NCI-H510A (cell line): ENCODE results near the gene FFAR4.

Experiments used
- DNase-seq: peaks from one replicate; lab custom pipeline; 2025; lab: John Stamatoyannopoulos, UW

FFAR4 gene

DNA sequence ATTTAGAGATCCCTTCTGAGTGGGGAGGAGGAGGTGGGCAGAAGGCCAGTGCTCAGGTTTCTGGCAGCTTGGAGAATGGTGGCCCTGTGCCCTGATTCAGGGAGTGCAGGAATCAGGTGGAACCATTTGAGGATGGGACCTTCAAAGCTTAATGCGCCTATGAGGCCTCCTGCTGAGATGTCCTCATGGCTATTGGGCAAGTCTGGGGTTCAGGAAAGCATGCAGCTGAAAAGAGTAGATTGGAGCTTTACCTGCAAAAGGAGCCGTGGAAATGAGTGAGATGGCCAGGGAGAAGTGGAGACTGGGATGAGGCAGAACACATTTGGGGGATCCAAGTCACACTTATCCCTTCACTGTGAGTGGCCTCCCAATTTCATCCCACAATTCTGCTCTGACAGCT lies 6.1 kb downstream of the FFAR4 start:
- DNase-seq: no peak

DNA sequence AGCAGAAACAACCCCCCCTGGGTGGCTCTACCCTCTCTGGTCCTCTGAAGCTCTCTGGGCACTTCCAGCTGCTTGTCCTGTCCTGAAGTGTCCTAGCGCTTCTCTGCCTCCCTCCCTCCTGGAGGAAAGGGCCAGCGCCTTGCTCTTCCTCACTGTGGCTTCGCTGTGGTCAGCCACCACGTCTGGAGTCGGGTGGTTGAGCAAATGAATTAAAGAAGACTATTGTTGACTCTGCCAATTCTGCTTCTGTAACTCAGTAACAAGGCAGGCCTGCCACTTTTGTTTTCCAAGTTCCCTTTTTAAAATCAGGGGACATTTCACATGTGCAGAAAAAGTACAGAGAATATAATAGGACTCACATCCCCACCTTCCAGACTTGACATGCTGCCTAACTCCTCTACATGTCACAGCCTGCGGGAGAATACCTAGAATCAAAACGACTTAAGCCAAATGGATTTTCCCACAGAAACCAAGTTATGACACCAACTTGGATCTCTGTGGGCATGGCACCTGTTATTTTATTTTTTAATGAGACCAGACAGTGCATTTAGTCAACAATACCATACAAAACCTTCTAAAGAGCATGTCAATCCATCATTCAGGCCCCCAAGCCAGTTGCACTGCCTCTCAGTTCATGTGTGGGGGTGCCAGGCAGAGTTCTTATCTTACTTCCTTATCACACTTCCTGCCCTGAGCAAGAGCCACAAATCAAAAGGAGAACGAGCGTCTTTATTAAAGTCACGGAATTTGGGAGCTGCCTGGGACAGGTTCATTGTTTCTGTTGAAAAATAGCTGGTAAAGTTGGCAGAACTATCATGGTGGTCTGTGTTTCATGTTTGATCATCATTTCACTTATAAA lies 6.8 kb downstream of the FFAR4 start:
- DNase-seq: no peak

DNA sequence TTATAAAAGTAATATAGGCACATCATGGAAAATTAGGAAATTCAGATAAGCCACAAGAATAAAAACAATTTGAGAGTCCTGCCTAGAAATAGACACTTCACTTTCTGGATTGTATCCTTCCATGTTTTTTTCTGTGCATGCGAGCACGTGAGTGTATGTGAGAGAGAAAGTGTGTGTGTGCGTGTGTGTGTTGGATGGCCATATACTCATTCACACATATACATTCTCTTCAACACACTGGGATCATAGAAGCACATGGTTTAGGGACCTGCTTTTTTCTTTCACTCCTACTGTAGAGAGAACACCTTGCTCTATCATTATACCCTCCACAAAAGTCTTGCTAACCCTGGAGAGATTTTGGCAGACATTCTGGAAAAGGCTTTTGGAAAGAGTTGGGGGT lies 7.5 kb downstream of the FFAR4 start:
- no peak for DNase-seq

DNA sequence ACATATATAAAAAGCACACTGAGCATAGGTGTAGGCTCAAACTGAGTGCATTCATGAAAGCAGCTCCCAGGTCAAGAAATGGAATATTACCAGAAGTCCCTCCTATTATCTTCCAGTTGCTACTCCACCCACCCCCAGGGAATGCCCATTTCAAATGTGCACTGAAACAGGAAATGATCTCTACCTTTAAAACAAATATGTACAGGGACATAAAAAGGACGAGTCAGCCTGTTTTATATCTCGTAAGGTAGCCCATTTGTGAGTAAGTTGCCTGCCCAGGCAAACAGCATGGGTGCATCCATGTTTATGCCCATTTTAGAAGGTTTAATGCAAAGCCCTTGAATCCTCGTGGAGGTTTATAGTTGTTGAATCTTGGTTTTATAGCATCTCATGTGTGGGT lies 10.4 kb downstream of the FFAR4 start:
- no peak for DNase-seq

DNA sequence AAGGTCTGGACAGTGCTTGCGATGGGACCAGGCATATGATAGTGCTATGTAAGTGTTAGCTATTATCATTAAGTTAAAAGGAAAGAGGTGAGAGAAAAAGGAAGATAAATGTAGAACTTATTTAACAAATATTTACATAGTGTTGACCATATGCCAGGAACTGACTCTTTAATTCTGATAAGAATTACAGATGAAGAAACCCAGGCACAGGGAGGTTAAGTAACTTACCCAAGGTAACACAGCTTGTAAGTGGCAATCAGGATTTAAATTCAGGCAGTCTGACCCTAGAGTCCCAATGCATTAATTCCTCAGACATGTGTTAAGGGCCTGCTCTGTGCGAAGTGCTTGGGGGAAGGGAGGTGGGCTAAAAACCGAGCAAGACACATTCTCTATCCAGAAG lies 11.1 kb downstream of the FFAR4 start:
- no peak for DNase-seq

DNA sequence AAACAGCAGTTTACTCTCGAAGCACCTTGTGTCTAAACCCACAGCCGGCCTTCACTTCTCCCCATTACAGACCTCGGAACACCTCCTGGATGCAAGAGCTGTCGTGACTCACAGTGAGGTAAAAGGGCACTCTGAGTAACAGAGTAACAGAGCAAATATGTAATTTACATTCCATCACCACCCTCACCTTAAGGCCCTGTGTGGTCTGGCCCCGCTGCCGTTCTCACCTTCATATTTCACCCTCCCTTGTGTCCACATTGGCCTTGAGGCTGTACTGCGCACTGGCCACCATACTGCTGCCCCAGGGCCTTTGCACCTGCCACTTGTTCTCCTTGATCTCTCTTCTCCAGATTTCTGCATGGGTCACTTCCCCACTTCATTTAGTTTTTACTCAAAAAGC lies 12.6 kb downstream of the FFAR4 start:
- no peak for DNase-seq

DNA sequence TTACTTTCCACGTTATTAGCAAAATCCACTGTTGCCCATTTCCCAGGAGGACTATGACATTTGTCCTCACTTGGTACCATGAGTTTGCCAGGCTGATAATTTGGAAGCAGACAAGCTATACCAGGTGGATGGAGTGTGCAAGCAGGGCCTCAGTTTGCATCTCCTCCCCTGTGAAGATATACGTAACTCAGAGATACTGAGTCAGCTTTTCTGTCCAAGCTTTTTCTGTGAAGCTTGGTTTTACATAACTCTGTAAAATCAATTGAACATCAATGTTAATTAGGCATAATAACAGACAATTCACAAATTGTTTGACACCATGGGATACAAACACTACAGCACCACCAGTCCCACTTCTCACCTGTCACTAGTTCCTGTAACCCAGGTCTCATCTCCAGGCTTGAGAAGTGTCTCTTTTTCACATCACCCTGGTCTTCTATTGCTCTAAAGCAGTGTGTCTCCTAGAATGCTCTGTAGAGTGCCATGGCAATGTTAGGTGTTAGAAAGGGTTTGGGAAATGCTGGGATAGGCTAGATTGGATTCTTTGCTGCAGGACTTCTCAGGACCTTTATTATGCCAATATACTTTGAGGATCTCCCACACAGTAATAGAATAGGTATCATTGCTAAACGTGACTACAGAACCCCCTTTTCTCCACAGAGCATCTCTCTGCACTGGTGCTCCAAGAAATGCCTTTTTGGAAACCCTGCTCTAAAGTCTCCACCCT lies 13.7 kb downstream of the FFAR4 start:
- no peak for DNase-seq

DNA sequence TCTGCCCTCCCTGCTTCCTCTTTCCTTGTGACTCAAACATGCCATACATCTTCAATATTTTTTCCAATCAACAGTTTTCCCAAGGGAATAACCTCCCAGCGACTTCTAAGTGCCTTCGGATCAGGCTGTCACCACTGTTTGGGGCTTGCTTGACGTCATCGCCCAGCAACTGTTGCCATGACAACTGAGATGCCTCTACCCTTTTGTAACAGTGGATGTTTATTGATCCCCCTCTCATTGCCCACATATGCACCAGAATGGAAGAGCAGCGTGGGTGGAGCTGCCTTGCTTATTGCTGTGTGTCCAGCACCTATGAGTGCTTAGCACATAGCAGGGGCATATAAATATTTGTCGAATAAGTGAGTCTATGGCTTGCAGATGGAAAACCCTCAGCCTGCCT lies 14.4 kb downstream of the FFAR4 start:
- no peak for DNase-seq

DNA sequence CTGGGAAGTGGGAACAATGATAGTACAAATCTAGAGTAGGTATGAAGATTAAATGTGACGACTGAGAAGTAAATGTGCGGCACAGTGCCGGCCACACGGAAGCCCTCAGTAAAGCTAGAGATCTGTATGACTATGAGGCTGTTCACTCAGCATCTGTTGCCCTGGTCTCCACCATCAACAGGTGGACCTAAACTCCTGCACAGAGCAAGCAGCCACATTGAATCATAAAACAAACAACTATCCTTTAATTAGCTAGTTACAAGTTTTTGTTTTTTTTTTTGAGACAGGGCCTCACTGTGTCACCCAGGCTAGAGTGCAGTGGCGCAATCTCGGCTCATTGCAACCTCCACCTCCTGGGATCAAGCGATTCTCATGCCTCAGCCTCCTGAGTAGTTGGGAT lies 18.0 kb downstream of the FFAR4 start:
- DNase-seq: no peak

DNA sequence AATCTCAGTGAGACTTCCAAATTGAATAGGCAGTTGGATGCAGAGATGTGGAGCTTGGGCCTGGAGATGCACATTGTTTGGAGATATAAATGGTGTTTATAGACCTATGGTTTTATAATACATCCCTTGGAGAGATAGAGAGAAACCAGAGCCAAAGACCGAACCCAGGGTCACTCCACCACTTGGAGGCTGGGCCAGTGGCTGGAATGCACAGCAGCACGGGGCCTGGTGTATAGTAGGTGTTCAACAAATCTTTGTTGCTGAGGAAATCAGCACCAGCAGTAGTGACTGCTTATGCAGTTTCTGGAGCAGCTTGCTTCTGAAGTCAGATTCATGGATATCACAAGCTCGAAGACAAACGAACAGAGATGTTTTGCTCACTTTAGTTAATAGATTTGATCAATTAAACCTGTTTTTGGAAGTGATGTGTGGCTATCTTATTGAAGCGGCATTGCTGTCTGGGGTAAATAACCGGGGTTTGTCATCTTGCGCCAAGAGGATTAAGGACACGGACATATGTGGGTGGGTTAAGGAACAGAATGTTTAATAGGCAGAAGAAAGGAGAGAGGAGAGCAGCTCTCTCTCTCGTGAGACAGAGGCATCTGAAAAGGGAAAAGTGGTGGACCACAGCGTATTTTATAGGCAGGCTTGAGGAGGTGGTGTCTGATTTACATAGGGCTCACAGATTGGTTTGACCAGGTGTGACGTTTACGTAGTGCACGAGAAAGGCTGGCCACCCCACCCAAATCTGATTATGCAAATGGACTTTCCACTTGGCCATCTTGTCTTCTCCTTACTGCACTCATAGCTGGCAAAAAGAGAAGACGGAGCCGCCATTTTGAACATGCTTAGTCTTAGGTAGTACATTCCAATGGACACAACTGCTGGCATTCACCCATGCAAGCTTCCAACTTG lies 23.4 kb downstream of the FFAR4 start:
- no peak for DNase-seq

DNA sequence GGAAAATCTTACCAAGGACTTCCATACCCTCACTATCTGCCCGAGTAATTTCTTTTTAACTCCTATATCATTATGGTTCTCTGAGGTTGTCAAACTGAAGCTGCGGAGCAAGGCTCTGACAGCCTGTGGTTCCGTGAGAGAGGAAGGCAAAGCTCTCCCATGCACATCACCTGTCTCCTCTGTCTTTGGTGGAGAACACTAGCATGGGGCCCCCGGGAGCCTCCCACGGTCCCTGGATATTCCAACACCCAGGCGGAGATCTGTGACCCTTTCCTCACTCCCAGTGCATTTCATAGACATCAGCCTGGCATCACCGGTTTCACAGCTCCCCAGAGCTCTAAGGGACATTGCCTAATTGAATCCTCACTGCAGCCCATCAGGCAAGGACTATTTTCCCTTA lies 24.2 kb downstream of the FFAR4 start:
- no peak for DNase-seq

DNA sequence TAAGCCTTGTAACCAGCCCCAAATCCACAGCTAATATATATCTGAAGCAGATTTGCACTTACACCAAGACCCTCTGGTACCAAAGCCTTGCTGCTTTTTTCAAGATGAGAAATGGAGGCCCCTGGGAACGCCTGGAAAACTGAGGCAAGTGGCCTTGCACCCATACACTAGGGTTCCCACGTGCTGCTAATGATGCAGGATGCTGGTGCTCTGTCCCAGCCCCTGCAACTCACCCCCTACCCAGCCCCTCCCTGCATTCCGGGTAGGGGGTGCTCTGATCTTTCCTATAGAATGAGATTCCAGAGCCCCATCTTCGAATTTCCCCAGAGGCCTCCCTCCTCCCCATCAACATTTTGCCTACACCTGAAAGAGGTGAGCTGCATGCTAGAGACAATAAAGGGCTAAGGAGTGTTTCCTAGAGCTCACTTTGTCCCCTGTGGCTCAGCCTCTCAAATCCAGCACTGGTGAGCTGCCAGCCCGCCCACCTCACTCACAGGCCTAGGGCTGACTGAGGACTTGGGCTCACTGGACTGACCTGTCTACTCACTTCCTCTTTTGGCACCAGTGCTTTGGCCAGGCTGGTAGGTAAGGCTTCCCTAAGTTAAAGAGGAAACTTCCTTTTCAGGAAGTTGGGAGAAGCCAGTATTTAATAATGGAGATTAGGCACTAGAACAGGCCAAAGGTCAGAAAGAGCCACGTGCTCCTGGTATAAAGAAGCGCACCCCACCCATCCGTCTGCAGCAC lies 24.8 kb downstream of the FFAR4 start:
- DNase-seq: no peak

DNA sequence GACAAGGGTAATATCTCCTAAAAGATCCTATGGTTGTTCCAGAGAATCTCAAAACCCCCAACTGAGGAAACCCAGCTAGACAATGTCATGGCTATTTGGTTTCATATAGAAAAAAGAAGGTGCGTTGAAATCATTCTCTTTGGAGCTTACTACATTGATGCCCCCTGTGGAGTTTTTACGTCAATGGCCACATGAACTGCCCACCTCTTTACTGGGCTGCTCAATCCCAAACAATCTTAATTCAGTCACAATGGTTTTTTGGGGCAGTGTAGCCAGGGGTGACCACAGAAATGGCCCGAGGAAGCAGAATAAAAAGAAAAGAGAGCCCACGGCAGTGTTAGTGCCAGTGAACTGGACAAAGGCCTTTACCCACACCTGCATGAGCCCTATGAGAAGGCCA lies 26.8 kb downstream of the FFAR4 start:
- no peak for DNase-seq

DNA sequence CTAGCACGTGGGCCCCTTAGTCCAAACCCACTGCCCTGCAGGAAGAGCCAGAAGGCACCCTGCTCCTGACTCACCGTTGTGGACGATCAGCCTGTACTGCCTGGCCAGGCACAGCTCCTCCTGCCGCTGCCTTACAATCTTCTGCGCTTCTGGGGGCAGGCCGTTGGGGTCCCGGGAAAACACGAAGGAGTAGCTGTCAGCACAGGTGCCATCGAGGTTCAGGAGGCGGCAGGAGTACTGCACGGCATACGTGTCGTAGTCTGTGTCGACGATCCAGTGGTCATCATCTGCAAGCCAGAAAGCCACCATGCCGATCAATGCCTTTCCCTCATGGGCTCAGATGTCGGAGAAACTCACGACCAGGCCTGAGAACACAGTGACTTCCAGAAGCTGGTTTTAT lies 27.3 kb downstream of the FFAR4 start:
- no peak for DNase-seq

DNA sequence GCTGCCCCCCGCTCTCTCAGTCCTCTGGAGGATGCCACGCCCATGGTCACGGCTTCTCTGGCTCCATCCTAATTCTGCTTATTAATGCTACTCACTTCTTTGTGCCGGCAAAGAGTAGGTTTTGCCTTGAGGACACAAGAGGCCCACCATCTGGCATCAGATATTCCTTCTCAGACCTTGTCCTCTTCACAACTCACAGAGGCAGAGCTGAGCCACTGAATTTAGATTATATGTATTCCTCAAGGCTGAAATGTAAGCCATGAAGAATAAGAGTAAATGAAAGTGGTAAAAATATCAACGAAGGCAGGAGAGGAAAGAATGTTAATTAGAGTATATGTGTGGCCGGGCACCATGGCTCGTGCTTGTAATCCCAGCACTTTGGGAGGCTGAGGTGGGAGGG lies 28.1 kb downstream of the FFAR4 start:
- DNase-seq: no peak

DNA sequence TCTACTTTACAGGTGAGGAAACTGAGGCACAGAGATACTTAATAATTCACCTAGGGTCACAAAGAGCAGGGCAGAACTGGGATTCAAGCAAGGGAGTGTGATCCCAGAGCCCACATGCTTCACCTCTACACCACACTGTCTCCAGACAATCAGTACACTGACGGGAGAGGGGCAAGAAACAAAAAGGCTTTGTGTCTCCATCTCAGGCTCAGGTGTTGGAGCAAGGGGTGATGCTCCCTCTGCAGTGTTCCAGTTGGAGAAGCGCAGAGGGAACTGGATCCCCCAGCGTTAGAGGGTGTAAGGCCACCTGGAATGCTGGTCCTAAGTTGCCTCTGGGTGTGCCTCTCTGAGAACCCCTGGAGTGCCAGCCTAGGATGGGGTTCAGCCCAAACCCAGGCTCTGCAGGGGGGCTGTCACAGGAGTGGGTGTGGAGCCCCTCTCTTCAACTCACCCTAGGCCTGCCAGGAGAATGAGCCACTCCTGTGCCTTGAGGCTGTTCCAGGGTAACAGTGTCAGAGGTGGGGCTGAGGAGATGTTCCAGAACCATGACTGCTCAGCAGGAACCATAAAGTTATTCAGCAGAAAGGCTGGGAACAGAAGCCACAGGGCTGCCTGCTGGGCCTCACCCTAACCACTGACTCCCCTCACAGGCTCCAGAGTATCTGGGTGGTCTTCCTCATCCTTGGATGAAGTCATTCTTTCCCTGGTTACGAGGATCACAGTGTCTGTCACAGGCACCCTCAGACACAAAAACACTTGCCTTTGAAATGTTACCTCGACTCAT lies 29.1 kb downstream of the FFAR4 start:
- DNase-seq: no peak

DNA sequence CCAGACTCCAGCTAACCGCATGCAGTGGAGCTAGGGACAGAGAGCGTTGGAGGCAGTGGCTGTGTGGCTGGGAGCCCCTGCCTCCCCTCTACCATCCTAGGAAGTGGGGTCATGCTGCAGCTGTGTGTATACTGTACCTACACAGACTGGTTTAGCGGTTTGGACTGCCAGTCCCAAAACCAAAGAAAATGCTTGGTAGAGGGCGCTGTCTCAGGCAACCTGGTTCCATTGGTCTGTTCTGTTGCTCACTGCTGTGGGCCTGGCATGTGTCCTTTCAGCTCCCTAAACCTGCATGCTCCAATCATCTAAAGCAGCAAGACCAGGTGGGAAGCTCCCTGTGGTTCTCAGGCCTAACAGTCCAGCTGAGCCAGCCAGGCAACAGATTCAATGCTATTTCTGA lies 30.1 kb downstream of the FFAR4 start:
- DNase-seq: no peak

DNA sequence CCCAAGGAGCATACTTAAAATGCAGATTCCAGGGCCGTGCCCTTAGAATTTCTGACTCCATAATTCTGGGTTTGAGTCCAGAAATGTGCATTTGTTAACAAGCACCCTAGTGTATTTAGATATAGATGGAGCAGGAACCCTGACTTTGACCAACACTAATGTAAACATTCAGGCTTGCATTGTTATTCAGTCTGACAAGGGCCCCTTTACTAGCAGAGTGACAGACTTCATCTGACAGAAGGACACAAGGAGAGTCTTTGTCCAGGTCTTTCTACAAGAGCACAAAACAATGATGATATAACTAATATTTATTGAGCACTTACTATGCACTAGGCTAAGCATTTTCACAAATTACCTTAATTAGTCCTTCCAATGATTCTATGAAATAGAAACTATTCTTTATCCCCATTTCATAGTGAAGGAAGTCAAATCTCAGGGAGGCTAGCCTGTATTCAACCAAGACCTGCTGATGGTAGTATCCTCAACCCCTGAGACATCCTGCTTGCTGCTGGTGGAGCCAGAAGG lies 30.7 kb downstream of the FFAR4 start:
- DNase-seq: no peak

DNA sequence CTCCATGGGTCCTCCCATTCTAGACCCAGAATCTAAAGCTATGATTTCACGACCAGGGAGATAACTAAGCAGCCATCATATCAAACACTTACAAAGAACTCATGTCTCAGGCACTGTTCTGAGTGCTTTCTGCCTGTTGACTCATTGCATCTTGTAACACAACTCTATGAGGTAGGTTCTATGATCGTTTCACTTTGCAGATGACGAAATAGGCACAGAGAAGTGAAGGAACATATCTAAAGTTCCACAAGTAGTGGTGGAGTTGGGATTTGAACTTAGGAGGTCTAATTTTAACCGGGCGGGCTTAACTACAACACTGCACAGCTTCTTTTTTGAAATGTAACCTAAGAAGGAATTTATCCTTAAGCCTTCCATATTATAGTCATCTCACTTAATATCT lies 31.7 kb downstream of the FFAR4 start:
- DNase-seq: no peak

DNA sequence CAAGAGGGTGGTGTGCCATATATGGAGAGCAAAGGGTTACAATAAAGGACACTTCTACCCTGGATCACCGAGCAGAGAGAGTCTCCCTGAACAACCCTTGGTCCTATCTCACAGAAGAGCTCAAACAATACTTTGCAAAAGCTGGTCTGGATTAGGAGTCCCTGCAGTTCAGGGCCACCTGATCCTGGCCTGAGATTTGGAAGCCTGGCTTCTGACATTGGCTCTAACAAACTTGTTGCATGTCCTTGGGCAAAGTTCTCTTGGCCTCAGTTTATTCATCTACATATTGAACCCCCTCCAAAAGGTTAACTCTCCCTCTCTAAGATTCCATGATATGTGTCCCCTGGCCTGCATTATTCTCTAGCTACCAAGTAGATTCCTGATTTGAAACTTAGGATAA lies 32.9 kb downstream of the FFAR4 start:
- DNase-seq: no peak

DNA sequence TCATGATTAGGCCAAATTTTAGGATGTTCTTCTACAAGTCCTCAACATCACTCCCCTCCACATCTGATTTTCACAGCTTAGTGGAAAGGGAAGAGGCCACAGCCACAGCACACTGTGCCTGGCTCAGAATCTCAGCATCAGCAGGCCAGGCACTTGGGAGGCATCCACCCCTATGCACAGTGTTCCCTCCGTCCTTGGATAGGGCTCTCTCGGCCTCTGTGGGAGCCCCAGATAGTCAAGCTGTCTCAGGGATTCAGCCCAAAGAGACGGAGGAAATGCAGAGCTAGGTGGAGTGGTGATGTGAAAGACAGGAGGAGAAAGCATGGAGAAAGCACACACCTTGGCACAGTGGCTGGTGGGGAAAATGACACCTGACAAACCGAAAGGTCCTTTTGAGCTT lies 33.3 kb downstream of the FFAR4 start:
- no peak for DNase-seq
